Lung (tissue), 12 donors: Measurements from ENCODE around the gene DIO2. TPM values are rescaled to one million over a fixed set of nuclear protein-coding genes. Genes with fewer than 3 reads are reported as not detected.

Source experiments
- ATAC-seq: fragments of 200-7000 bp; cut with Tn5 transposase; one replicate; pipeline ENCODE4 v1.9.1; 2020; ENCODE audit warnings: moderate number of reproducible peaks; ENCODE audit not compliant: insufficient read depth, low FRiP score
- DNase-seq, 3 donors: peaks; one replicate each; pipeline ENCODE4 v3.0.0-alpha.2; 2013 to 2017
- H3K27ac ChIP-seq, 2 donors: one replicate each; pipeline ENCODE4 v1.5.1; 2013; ENCODE audit warnings: mild to moderate bottlenecking in 2 of 2, moderate library complexity in 2 of 2, control low read depth in 1 of 2, inconsistent platforms in 1 of 2, low read depth in 1 of 2, low read length in 1 of 2
- H3K27me3 ChIP-seq, 3 donors: one replicate each; pipeline ENCODE4 v1.5.1; 2013; ENCODE audit warnings: low read length in 2 of 3; ENCODE audit not compliant: control insufficient read depth in 3 of 3, insufficient read depth in 3 of 3
- H3K36me3 ChIP-seq, 4 donors: one replicate each; pipeline ENCODE4 v1.5.1; 2013; ENCODE audit warnings: low read length in 4 of 4, mild to moderate bottlenecking in 1 of 4, moderate library complexity in 1 of 4; ENCODE audit not compliant: control insufficient read depth in 4 of 4, insufficient read depth in 4 of 4
- H3K4me1 ChIP-seq, 5 donors: one replicate each; pipeline ENCODE4 v1.5.1; 2013; ENCODE audit warnings: low read length in 5 of 5, mild to moderate bottlenecking in 2 of 5, moderate library complexity in 1 of 5; ENCODE audit not compliant: control insufficient read depth in 5 of 5, insufficient read depth in 5 of 5
- H3K4me3 ChIP-seq: one replicate; pipeline ENCODE4 v1.5.1; 2013; ENCODE audit warnings: mild to moderate bottlenecking, control low read depth, moderate library complexity
- H3K9ac ChIP-seq, 2 donors: one replicate each; pipeline ENCODE4 v1.5.1; 2013; ENCODE audit warnings: low read length in 2 of 2, control low read depth in 1 of 2; ENCODE audit not compliant: insufficient read depth in 1 of 2
- H3K9me3 ChIP-seq, 4 donors: one replicate each; pipeline ENCODE4 v1.5.1; 2013; ENCODE audit warnings: low read length in 3 of 4, mild to moderate bottlenecking in 1 of 4, moderate library complexity in 1 of 4; ENCODE audit not compliant: control insufficient read depth in 4 of 4, insufficient read depth in 3 of 4
- WGBS, 2 donors: extraction: QIAGEN DNeasy Blood & Tissue Kit; methylation state at CpG; one replicate each; pipeline ENCODE4 v1.1.7; 2013; 5-methylcytosine and 5-hydroxymethylcytosine counted together
- polyA plus RNA-seq, 2 donors: library from polyadenylated mRNA; stranded (reverse); fragments of 200-250 nt; gene quantifications; one replicate each; pipeline ENCODE4 v1.2.1, GENCODE V29; 2013
- total RNA-seq, 2 donors: library from RNA; depleted of rRNA in 1 of 2; stranded (reverse); fragments of >200 nt in 1 of 2; gene quantifications; one replicate each; pipeline ENCODE4 v1.2.1, GENCODE V29; 2014 to 2021
- TF ChIP-seq, protein P1 (sequence below): IDR thresholded peaks from 2 replicates; pipeline ENCODE4 v1.5.1; 2012; ENCODE audit warnings: mild to moderate bottlenecking; ENCODE audit errors: control extremely low read depth, extremely low read depth
- donor health status: control.
- donor health status: control.
- donor health status: Bipolar disorder and iron deficiency.
- donor health status: healthy.
- donor health status: DM: yes; HTN: yes; CAD: no.

The DIO2 gene
- total and polyA plus RNA-seq, 4 donors = 0.18 to 1.4 (median 0.50) TPM

GRCh38 chr14:80206351-80207080, 4.8 kb downstream of the DIO2 start:
- TF ChIP-seq, protein P1, sequence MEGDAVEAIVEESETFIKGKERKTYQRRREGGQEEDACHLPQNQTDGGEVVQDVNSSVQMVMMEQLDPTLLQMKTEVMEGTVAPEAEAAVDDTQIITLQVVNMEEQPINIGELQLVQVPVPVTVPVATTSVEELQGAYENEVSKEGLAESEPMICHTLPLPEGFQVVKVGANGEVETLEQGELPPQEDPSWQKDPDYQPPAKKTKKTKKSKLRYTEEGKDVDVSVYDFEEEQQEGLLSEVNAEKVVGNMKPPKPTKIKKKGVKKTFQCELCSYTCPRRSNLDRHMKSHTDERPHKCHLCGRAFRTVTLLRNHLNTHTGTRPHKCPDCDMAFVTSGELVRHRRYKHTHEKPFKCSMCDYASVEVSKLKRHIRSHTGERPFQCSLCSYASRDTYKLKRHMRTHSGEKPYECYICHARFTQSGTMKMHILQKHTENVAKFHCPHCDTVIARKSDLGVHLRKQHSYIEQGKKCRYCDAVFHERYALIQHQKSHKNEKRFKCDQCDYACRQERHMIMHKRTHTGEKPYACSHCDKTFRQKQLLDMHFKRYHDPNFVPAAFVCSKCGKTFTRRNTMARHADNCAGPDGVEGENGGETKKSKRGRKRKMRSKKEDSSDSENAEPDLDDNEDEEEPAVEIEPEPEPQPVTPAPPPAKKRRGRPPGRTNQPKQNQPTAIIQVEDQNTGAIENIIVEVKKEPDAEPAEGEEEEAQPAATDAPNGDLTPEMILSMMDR = no peak
- Histone ChIP-seq H3K9ac (no peak overlapping the region), H3K4me3 (no peak overlapping the region), H3K4me1 (peaks cover 0 to 3% (median 0%) of the 10 kb centered on the region in 5 donors), H3K9me3 (no peaks in the 10 kb centered on the region), H3K36me3 (no peaks in the 10 kb centered on the region), H3K27ac (no peak overlapping the region), H3K27me3 (no peaks in the 10 kb centered on the region)
- ATAC-seq = no peak
- no peak for DNase-seq
- 77 to 81% methylated on average over 8 of the region's 8 CpGs for WGBS, 2 donors

DNA sequence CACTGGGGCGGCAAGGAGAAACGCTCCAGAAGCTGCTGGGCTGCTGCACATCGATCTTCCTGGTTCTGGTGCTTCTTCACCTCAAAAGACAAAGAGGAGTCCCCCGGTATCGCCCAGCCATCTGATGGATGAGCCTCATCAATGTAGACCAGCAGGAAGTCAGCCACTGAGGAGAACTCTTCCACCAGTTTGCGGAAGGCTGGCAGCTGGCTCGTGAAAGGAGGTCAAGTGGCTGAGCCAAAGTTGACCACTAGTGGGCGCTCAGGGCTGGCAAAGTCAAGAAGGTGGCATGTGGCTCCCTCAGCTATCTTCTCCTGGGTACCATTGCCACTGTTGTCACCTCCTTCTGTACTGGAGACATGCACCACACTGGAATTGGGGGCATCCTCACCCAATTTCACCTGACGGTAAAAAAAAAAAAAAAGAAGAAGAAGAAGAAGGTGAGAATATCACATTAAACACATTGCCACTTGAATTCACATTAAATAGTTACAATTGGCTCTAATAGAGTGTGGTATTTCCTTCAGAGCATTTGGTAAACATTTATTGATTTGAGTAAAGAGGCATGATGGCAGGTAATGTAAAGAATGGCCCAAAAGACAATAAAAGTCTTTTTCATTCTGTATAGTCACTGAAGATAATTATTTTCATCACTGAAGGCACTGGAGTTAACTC, 8.3 kb downstream of the DIO2 start:
- Histone ChIP-seq H3K27me3 (no peaks in the 10 kb centered on the region), H3K27ac (no peak overlapping the region), H3K9me3 (peaks cover 0 to 5% (median 0%) of the 10 kb centered on the region in 4 donors), H3K4me3 (no peak overlapping the region), H3K4me1 (no peaks in the 10 kb centered on the region), H3K9ac (no peak overlapping the region), H3K36me3 (no peaks in the 10 kb centered on the region)
- DNase-seq (no peak), ATAC-seq (no peak)
- WGBS, 2 donors = 75 to 76% methylated on average over 9 of the region's 9 CpGs
- TF ChIP-seq, protein P1 = no peak

- WGBS, 2 donors = 73% methylated on average over 4 of the region's 4 CpGs
- no peak for ATAC-seq
- Histone ChIP-seq H3K4me1 (no peaks in the 10 kb centered on the region), H3K27ac (no peak overlapping the region), H3K36me3 (no peaks in the 10 kb centered on the region), H3K4me3 (no peak overlapping the region), H3K9me3 (peaks cover 0 to 5% (median 0%) of the 10 kb centered on the region in 4 donors), H3K9ac (no peak overlapping the region), H3K27me3 (no peaks in the 10 kb centered on the region)
- TF ChIP-seq, protein P1 = no peak
- no peak for DNase-seq
These were observed 11.2 kb downstream of the DIO2 start for GRCh38 chr14:80200093-80200492.
